A673 (cell line): ENCODE measurements around the gene C12orf54. TPM values are rescaled to one million over a fixed set of nuclear protein-coding genes. Genes with fewer than 3 reads are reported as not detected.

Experiments used
- BruUV-seq: library from RNA; stranded (reverse); fragments of 400-500 nt; replicated peaks from 2 replicates; lab custom pipeline; 2021; lab: Mats Ljungman, UMichigan
- CTCF ChIA-PET: fragments of 300-600 bp; sonication (Branson Sonifier 250); formaldehyde crosslinking; loops from one replicate; lab custom pipeline; 2022; ENCODE audit warnings: antibody characterized with exemption; lab: Charles Lee
- POLR2A ChIA-PET: fragments of 300-600 bp; sonication (Branson Sonifier 250); formaldehyde crosslinking; loops from one replicate; lab custom pipeline; 2022; ENCODE audit warnings: antibody characterized with exemption; ENCODE audit not compliant: low non-redundant PET; lab: Charles Lee
- DNase-seq: peaks from one replicate; pipeline ENCODE4 v3.0.0-alpha.2; 2015; ENCODE audit warnings: low spot score
- H3K27ac ChIP-seq: fragments of 200-600 bp; sonication (generic); 2 replicates; pipeline ENCODE4 v1.5.1; 2016; ENCODE audit warnings: mixed run types, low read depth, mild to moderate bottlenecking, mixed read lengths, antibody characterized with exemption, low read length; ENCODE audit not compliant: poor library complexity, severe bottlenecking
- H3K27me3 ChIP-seq: fragments of 200-600 bp; sonication (generic); replicated peaks from 2 replicates; pipeline ENCODE4 v1.6.1; 2017; ENCODE audit warnings: mixed run types, low read depth, mild to moderate bottlenecking, mixed read lengths, antibody characterized with exemption, low read length; ENCODE audit not compliant: insufficient read depth, poor library complexity
- H3K36me3 ChIP-seq: fragments of 200-600 bp; sonication (generic); 2 replicates; pipeline ENCODE4 v1.6.1; 2016; ENCODE audit warnings: mixed run types, mild to moderate bottlenecking, mixed read lengths, antibody characterized with exemption, low read length; ENCODE audit not compliant: insufficient read depth, poor library complexity, severe bottlenecking
- H3K4me1 ChIP-seq: fragments of 200-600 bp; sonication (generic); 2 replicates; pipeline ENCODE4 v1.6.1; 2017; ENCODE audit warnings: mixed run types, mild to moderate bottlenecking, mixed read lengths, antibody characterized with exemption, low read length; ENCODE audit not compliant: insufficient read depth, poor library complexity, severe bottlenecking
- H3K4me3 ChIP-seq: fragments of 200-600 bp; sonication (generic); 2 replicates; pipeline ENCODE4 v1.5.1; 2016; ENCODE audit warnings: low read depth, mixed run types, mild to moderate bottlenecking, mixed read lengths, low read length; ENCODE audit not compliant: poor library complexity, severe bottlenecking
- H3K9me3 ChIP-seq: fragments of 200-600 bp; sonication (generic); 2 replicates; pipeline ENCODE4 v1.6.1; 2016; ENCODE audit warnings: mixed run types, low read depth, mild to moderate bottlenecking, mixed read lengths, antibody characterized with exemption, low read length; ENCODE audit not compliant: poor library complexity, severe bottlenecking
- CTCF ChIP-seq: fragments of 300-800, 200-600 bp; sonication (generic); conservative IDR thresholded peaks from 2 replicates; pipeline ENCODE4 v1.5.1; 2017; ENCODE audit warnings: low read depth, mild to moderate bottlenecking, antibody characterized with exemption, low read length, moderate library complexity, mixed read lengths
- EZH2 ChIP-seq: fragments of 200-600 bp; sonication (generic); IDR thresholded peaks from 2 replicates; pipeline ENCODE4 v1.6.1; 2017; ENCODE audit warnings: borderline replicate concordance, low read depth, mild to moderate bottlenecking, mixed read lengths, antibody characterized with exemption, low read length; ENCODE audit not compliant: poor library complexity, severe bottlenecking
- intact Hi-C: fragments of 100-400 bp; cut with micrococcal nuclease; formaldehyde crosslinking; loops from one replicate; pipeline ENCODE4 v1.10.0; 2022; ENCODE audit not compliant: unreplicated experiment
- total RNA-seq: library from RNA; stranded (reverse); gene quantifications from 2 replicates; pipeline ENCODE4 v1.2.3, GENCODE V29; 2021

The C12orf54 gene
- total RNA-seq, 1 experiment from 2014 or later: not detected

- POLR2A ChIA-PET: no interaction called here
- CTCF ChIA-PET: no interaction called here
- TF ChIP-seq CTCF (0 out of 2 replicates have a peak, but pooled peaks have one; percentile 13), EZH2 (no peak)
- no peak overlapping the region for H3K4me3 ChIP-seq
- intact Hi-C loops: no loop called here
- no peaks in the 10 kb centered on the region for H3K9me3 ChIP-seq
- H3K27me3 ChIP-seq: no peaks in the 10 kb centered on the region
- H3K36me3 ChIP-seq: no peaks in the 10 kb centered on the region
- H3K27ac ChIP-seq: no peak overlapping the region
- BruUV-seq: no TSS peak
- peaks cover 8% of the 10 kb centered on the region for H3K4me1 ChIP-seq
- no peak for DNase-seq
Measured at GRCh38 chr12:48442179-48442847, 40.0 kb upstream of the C12orf54 start.

GRCh38 chr12:48445538-48445937, 36.8 kb upstream of the C12orf54 start:
- Histone ChIP-seq H3K27ac (no peak overlapping the region), H3K9me3 (no peaks in the 10 kb centered on the region), H3K27me3 (no peaks in the 10 kb centered on the region), H3K36me3 (no peaks in the 10 kb centered on the region), H3K4me3 (no peak overlapping the region), H3K4me1 (peaks cover 8% of the 10 kb centered on the region)
- no TSS peak for BruUV-seq
- no peak for DNase-seq
- TF ChIP-seq CTCF: no peak
- intact Hi-C loops: no loop called here
- ChIA-PET CTCF (no interaction called here), POLR2A (no interaction called here)

- intact Hi-C loops: no loop called here
- H3K36me3 ChIP-seq: no peaks in the 10 kb centered on the region
- CTCF ChIA-PET: no interaction called here
- no peaks in the 10 kb centered on the region for H3K27me3 ChIP-seq
- H3K9me3 ChIP-seq: no peaks in the 10 kb centered on the region
- no peak overlapping the region for H3K27ac ChIP-seq
- no peak for TF ChIP-seq EZH2
- TF ChIP-seq CTCF: no peak
- no peak overlapping the region for H3K4me3 ChIP-seq
- POLR2A ChIA-PET: no interaction called here
- peaks cover 8% of the 10 kb centered on the region for H3K4me1 ChIP-seq
- DNase-seq: peak; percentile 62
- BruUV-seq: no TSS peak
Measured at GRCh38 chr12:48446161-48446776, 36.0 kb upstream of the C12orf54 start.
